Activated naive CD4-positive, alpha-beta T cell treated with anti-CD3 and anti-CD28 coated beads, Interleukin-2, amount 50 U/mL, for 72 hours (primary cell): Measurements from ENCODE around the gene RHOT2. TPM values are rescaled to one million over a fixed set of nuclear protein-coding genes. Genes with fewer than 3 reads are reported as not detected.

Experiments used
- ATAC-seq, 2 donors: fragments of 150-1000 bp; cut with Tn5 transposase; 2 replicates each; pipeline ENCODE4 v1.10.0; 2021; ENCODE audit warnings: mild to moderate bottlenecking in 2 of 2, moderate library complexity in 2 of 2
- DNase-seq, 2 donors: peaks; one replicate each; pipeline ENCODE4 v3.0.0; 2021 to 2022; ENCODE audit warnings: low spot score in 2 of 2
- H3K27ac Mint-ChIP-seq, 2 donors: one replicate each; pipeline ENCODE4 v1.8.0; 2022; ENCODE audit warnings: mild to moderate bottlenecking in 2 of 2, mixed read lengths in 2 of 2
- H3K36me3 Mint-ChIP-seq, 2 donors: one replicate each; pipeline ENCODE4 v1.8.0; 2022; ENCODE audit warnings: mixed read lengths in 2 of 2
- H3K9me3 Mint-ChIP-seq, 2 donors: one replicate each; pipeline ENCODE4 v1.8.0; 2022; ENCODE audit warnings: mixed read lengths in 2 of 2
- total RNA-seq, 2 donors: library from RNA; stranded (reverse); gene quantifications; one replicate each; pipeline ENCODE4 v1.2.3, GENCODE V29; 2022

The RHOT2 gene
- total RNA-seq, 2 donors from 2014 or later: 112 to 118 TPM

GRCh38 chr16:641326-642188 is 26.4 kb upstream of the RHOT2 start, which contains the start of gene MCRIP2:
Gene MCRIP2 (plus strand): TSS chr16:641828. CDS start chr16:641992, 164 bp downstream.
- Mint-ChIP-seq H3K27ac (peak within 1 kb of the TSS in 1 of 2 donors; percentile 29), H3K36me3 (peaks cover 0 to 3% of the 10 kb centered on the region in 2 donors), H3K9me3 (no peaks in the 10 kb centered on the region)
- DNase-seq (peak; percentile 86 to 87), ATAC-seq (peak; percentile 73)

DNA sequence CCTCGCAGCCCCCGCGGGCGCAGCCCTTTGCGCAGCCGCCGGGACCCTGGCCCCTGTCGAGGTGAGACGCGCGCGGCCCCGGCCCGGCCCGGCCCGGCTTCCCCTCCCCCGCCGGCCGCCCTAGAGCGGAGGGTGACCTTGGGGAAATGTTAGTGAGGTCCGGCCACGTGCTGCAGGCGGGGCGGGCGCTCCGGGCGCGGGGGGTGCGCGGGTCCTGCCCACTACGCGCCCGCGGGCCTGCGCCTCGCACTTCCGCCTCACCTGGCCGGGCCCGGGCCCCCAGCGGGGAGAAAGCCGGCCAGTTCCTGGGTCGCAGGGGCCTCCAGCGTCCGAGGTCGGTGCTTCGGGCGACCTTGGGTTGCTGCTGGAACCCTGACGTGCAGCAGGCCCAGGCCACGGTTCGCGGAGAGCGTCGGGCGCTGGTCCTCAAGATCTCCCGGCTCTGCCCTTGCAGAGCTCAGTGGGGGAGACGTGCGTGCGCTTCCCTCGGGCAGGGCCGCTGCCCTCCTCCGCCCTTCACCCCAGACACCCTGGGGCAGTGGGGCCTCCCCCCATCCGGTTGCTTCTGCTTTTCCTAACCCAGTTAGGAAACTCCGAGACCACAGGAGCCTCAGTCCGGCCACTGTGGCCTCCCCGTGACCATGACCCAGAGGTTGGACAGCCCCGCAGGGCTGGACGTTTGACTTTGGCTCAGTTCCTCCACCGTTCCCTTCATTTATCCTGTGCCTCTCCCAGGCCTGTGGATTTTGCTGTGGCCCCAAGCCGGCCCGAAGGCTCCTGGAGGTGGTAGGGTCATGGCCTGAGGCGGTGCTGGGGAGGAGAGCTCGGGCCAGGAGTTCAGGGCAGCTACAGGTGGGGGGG is 25.5 kb upstream of the RHOT2 start:
- ATAC-seq: peak; percentile 34 to 62
- H3K27ac Mint-ChIP-seq: peak overlapping the region in 1 of 2 donors; percentile 29

DNA sequence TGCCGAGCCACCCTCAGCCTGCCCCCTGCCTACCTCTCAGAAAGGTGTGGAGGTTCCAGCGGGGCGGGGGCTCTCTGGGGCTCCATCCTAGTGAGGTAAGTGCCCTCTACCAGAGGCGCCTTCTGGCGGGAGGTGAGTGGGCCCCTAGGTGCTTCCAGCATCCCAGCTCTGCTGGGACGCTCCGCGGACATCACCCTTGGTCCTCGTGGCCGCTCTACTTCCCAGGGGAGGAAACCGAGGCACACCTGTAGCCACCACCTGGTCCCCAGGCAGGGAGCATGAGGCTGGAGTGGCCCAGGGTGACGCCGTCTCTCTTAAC is 24.9 kb upstream of the RHOT2 start:
- H3K27ac Mint-ChIP-seq: no peak overlapping the region
- H3K36me3 Mint-ChIP-seq: no peaks in the 10 kb centered on the region
- H3K9me3 Mint-ChIP-seq: no peaks in the 10 kb centered on the region
- ATAC-seq (no peak), DNase-seq (no peak)

More for the DNA sequence above, 25.5 kb upstream of the RHOT2 start:
- Mint-ChIP-seq H3K9me3 (no peaks in the 10 kb centered on the region), H3K36me3 (no peaks in the 10 kb centered on the region)
- peak in 1 of 2 donors; percentile 49 for DNase-seq

- DNase-seq (no peak), ATAC-seq (no peak)
- H3K27ac Mint-ChIP-seq: no peak overlapping the region
- no peaks in the 10 kb centered on the region for H3K36me3 Mint-ChIP-seq
- H3K9me3 Mint-ChIP-seq: no peaks in the 10 kb centered on the region
Observed at GRCh38 chr16:644556-644955, 23.4 kb upstream of the RHOT2 start.

DNA sequence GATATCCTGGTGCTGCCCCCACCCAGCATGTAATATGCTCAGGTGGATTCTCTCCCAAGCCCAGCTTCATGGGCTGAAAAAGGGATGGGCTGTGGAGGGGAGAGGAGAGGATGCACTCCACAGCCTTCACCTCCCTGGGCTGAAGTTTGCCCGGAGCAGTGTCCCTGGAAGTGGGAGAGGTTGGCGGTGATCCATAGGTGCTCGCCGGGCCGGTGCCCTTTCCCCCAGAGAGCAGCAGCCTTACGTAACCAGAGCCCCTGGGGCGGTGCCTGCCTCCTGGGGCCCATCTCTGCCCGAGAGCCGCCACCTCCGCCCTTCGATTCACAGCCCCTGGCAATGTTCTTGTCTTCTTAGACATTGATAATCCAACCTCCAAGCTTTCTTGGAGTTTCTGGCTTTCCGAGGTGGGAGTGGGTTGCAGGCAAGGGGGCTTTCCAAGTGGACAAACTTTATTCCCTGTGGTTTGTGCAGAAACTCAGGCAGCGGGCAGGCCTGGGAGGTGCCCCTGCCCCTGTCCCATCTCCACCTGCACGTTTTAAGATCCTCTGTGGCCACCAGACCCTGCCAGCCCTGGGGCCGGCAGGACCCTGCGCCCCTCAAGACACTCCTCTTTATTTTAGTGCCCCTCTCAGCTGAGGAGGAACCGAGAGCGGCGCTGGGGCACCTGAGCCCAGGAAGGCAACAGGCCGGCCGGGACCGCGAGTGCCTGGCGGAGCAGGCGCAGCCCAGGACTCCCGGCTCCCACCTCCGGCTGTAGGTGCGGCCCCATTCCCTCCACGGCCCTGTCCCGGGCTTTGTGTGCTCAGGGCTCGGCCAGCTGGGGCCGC is 21.9 kb upstream of the RHOT2 start:
- no peak overlapping the region for H3K27ac Mint-ChIP-seq
- no peaks in the 10 kb centered on the region for H3K9me3 Mint-ChIP-seq
- ATAC-seq: no peak
- no peaks in the 10 kb centered on the region for H3K36me3 Mint-ChIP-seq
- DNase-seq: no peak

- ATAC-seq (no peak), DNase-seq (no peak)
- no peak overlapping the region for H3K27ac Mint-ChIP-seq
- H3K36me3 Mint-ChIP-seq: no peaks in the 10 kb centered on the region
- H3K9me3 Mint-ChIP-seq: no peaks in the 10 kb centered on the region
Observed at GRCh38 chr16:646679-647172, 21.2 kb upstream of the RHOT2 start.

- DNase-seq (no peak), ATAC-seq (no peak)
- Mint-ChIP-seq H3K36me3 (no peaks in the 10 kb centered on the region), H3K9me3 (no peaks in the 10 kb centered on the region), H3K27ac (no peak overlapping the region)
Observed at GRCh38 chr16:647173-647902, 20.6 kb upstream of the RHOT2 start.

- Mint-ChIP-seq H3K9me3 (no peaks in the 10 kb centered on the region), H3K27ac (peak overlapping the region; percentile 50 to 74), H3K36me3 (no peaks in the 10 kb centered on the region)
- DNase-seq (peak in 1 of 2 donors; percentile 67), ATAC-seq (peak in 1 of 2 donors; percentile 41)
Observed at GRCh38 chr16:648071-648780, 19.7 kb upstream of the RHOT2 start.

DNA sequence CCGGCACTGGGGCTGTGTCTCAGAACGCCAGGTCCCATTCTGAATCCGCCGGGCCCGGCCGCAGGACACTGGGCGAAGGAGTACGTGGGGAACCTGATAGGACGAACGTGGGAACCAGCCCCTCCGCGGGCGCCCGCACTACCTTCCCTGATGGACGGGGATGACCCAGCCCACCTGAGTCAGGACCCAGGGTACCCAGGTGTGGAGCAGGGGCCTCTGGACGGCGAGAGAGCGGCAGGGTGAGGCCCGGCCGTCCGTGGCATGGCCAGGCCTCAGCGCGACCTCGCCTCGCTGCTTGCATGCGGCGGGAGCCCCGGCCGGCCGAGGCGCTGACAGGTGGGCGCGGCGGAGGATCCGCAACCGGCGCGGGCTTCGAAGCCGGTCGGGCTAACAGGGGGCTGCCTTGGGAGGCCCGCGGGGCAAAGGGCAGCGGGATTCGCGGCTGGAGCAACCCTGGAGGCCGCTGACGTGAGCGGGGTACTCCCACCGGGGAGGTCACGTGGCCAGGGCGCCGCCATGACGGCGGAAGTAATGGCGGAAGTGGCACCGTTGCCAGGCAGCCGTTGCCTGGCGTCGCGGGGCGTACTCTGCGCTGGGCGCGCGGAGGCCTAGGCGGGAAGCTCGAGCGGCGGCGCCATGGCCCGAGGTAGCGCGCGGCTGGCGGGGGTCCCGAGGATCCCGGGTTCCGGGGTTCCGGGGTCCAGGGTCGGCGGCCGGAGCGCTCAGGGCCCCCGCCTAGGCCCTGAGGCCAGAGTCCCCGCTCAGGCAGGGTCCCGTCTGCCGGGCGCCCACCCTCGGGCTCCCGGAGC is 18.9 kb upstream of the RHOT2 start, which contains the start of gene WDR90:
WDR90 (plus strand) TSS at position 585 of the 809 bp plus-strand sequence; CDS start at position 637, 52 bp downstream.
- peak within 1 kb of the TSS; percentile 50 to 77 for H3K27ac Mint-ChIP-seq
- ATAC-seq (peak; percentile 95 to 97), DNase-seq (peak; percentile 91 to 93)
- no peaks in the 10 kb centered on the region for H3K36me3 Mint-ChIP-seq
- H3K9me3 Mint-ChIP-seq: no peaks in the 10 kb centered on the region

- DNase-seq: peak in 1 of 2 donors; percentile 26
- ATAC-seq: peak; percentile 13 to 31
- Mint-ChIP-seq H3K9me3 (no peaks in the 10 kb centered on the region), H3K27ac (peak overlapping the region in 1 of 2 donors; percentile 77), H3K36me3 (no peaks in the 10 kb centered on the region)
Observed at GRCh38 chr16:649631-650030, 18.3 kb upstream of the RHOT2 start.

GRCh38 chr16:651844-652243 is 16.1 kb upstream of the RHOT2 start:
- ATAC-seq: no peak
- Mint-ChIP-seq H3K9me3 (no peaks in the 10 kb centered on the region), H3K27ac (no peak overlapping the region), H3K36me3 (no peaks in the 10 kb centered on the region)
- DNase-seq: no peak

DNA sequence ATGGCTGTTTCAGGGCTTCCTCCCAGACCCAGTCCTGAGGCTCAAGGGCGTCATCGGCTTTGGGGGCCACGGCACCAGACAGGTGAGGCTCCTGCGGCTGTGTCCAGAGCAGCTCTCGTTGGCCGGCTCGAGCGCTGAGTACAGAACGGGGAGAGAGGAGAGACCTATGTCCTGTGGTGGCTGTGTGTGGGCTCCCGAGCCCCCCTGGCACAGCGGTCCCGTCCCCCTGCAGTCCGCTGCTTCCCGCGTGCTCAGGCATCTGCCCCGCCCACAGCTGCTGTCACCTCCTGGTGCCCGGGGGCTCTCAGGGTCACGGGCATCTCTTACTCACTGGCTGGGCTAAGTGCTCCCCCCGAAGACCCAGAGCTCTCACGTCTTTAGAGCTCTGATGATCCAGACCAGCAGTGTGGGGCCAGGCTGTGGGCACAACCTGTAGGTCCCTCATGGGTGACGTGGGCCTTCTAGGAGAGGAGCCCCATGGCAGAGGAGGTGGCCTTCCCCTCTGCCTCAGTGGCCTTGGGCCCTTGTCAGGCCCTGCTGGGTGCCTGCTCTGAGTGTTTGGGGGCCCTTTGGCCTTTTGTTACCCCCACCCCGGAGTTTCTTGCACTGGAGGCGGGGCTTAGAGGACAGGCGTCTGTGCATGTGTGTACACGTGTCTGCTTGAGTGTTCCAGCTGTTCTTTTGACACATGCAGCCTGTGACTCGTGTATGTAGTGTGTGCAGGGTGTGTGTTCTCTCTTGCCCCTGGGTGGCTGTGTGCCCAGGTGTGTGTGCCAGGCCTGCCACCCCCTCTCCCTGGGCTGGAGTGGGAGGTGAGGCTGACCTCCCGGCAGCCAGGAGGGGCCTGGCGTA is 15.3 kb upstream of the RHOT2 start:
- H3K36me3 Mint-ChIP-seq: no peaks in the 10 kb centered on the region
- ATAC-seq: no peak
- no peak for DNase-seq
- H3K9me3 Mint-ChIP-seq: no peaks in the 10 kb centered on the region
- no peak overlapping the region for H3K27ac Mint-ChIP-seq

DNA sequence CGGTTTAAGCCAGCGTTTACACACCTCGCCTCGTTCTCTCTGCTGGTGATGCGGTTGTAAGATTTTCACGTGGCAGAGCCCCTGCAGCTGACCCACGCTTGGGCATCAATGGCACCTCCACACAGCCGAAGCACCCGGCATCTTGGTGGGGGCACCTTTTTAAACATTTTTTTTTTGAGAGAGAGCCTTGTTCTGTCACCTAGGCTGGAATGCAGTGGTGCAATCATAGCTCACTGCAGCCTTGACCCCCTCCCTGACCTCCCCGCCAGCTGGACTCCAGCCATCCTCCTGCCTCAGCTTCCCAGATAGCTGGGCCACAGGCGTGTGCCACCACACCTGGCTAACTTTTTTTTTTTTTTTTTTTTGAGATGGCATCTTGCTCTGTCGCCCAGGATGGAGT is 13.9 kb upstream of the RHOT2 start:
- no peaks in the 10 kb centered on the region for H3K36me3 Mint-ChIP-seq
- no peak for ATAC-seq
- no peak for DNase-seq
- peak overlapping the region in 1 of 2 donors; percentile 74 for H3K27ac Mint-ChIP-seq
- no peaks in the 10 kb centered on the region for H3K9me3 Mint-ChIP-seq

DNA sequence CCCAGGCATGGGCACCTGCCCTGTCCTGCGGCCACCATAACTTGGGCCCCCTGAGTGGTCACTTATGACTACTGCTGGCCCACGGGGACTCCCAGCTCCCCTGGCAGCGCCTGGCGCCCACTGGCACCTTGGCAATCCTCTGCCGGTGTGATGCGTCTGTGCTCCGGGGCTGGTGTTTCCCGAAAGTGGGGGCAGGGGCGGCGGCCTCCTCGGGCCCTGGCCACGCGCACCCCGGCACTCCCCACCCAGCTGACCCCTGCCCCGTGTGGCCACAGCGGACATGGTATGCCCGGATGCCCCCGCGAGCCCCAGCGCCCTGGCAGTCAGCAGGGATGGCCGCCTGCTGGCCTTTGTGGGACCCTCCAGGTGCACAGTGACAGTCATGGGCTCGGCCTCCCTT is 10.4 kb upstream of the RHOT2 start:
- ATAC-seq (no peak), DNase-seq (no peak)
- Mint-ChIP-seq H3K27ac (no peak overlapping the region), H3K9me3 (no peaks in the 10 kb centered on the region), H3K36me3 (no peaks in the 10 kb centered on the region)
